Fibroblast of the aortic adventitia (primary cell): ENCODE results near the gene DDC. TPM values are rescaled to one million over a fixed set of nuclear protein-coding genes. Genes with fewer than 3 reads are reported as not detected.

Source experiments
- DNase-seq: peaks from one replicate; pipeline ENCODE4 v3.0.0-alpha.2; 2010; ENCODE audit warnings: low read depth
- H3K4me3 ChIP-seq: 2 replicates; pipeline ENCODE4 v1.5.1; 2011; ENCODE audit warnings: low read depth, mild to moderate bottlenecking, control low read depth, low read length, moderate library complexity
- total RNA-seq: library from RNA; depleted of rRNA; stranded (reverse); fragments of >200 nt; gene quantifications from 2 replicates; pipeline ENCODE4 v1.2.3, GENCODE V29; 2012; ENCODE audit warnings: low replicate concordance
- TF ChIP-seq, protein P1 (sequence below): IDR thresholded peaks from 2 replicates; pipeline ENCODE4 v1.5.1; 2011; ENCODE audit warnings: mild to moderate bottlenecking, low read length, control low read depth, inconsistent platforms; ENCODE audit not compliant: insufficient read depth

The DDC gene
- total RNA-seq, 1 donor = not detected

DNA sequence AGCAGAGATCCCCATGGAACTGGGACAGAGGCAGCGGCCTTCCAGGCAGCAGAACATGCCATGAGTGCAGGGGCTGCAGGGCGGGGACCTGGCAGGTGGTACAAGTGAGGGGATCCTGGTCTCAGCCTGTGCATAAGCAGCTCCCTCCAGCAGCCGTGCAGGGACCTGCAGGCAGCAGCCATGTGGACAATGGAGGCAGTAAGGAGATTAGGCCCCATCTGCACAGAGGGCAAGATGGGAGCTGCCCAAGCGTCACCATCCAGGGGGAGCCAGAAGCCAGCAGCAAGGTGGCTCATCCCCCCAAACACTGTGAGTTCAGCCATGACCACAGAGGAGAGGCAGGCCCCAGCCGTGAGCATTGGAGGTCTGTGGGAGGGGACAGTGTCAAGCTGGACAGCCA is 3.1 kb downstream of the DDC start:
- TF ChIP-seq, protein P1, sequence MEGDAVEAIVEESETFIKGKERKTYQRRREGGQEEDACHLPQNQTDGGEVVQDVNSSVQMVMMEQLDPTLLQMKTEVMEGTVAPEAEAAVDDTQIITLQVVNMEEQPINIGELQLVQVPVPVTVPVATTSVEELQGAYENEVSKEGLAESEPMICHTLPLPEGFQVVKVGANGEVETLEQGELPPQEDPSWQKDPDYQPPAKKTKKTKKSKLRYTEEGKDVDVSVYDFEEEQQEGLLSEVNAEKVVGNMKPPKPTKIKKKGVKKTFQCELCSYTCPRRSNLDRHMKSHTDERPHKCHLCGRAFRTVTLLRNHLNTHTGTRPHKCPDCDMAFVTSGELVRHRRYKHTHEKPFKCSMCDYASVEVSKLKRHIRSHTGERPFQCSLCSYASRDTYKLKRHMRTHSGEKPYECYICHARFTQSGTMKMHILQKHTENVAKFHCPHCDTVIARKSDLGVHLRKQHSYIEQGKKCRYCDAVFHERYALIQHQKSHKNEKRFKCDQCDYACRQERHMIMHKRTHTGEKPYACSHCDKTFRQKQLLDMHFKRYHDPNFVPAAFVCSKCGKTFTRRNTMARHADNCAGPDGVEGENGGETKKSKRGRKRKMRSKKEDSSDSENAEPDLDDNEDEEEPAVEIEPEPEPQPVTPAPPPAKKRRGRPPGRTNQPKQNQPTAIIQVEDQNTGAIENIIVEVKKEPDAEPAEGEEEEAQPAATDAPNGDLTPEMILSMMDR = no peak
- no peak overlapping the region for H3K4me3 ChIP-seq
- DNase-seq = no peak

DNA sequence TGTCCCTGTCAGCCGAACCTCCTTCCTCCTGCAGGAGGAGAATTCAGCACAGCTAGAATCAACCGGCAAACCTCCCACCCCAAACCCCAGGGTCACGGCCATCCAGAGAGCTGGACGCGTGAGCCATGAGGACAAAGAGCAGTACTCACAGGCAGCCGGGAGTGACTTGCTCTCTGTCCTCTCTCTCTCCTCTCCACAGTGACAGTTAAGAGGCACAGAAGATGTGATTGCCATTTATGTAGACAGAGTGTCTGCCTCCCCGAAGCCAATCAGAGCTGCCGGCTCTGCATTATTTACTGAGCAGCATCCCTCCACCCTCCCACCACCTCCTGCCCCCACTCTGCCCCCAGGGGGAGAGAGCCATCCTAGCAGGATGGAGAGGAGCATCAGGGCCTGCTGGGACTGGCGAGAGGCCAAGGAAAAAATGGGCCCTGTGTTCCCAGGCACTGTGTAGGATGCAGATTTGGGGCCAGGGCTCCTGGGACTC is 4.3 kb downstream of the DDC start:
- no peak for DNase-seq
- TF ChIP-seq, protein P1 = no peak
- H3K4me3 ChIP-seq = no peak overlapping the region

DNA sequence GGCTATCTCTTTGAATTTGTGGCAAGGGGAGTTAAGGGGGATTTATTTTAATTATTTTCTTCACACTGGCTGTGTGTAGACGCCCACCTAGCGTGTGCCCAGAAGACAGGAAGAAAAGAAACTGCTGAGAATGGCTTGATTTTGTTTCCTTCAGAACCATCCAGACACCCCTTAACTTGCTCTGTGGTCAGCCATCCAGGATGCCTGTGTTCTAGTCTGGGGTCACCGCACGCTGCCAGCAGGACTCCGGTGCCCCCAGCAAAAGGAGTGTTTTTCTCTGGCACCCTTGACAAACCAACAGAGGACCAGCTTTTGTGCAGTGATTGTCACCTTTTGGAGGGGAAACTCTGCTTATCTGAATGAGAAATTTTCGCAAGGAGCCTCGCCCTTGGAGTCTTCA is 5.3 kb downstream of the DDC start:
- H3K4me3 ChIP-seq = no peak overlapping the region
- DNase-seq = no peak
- TF ChIP-seq, protein P1 = no peak

DNA sequence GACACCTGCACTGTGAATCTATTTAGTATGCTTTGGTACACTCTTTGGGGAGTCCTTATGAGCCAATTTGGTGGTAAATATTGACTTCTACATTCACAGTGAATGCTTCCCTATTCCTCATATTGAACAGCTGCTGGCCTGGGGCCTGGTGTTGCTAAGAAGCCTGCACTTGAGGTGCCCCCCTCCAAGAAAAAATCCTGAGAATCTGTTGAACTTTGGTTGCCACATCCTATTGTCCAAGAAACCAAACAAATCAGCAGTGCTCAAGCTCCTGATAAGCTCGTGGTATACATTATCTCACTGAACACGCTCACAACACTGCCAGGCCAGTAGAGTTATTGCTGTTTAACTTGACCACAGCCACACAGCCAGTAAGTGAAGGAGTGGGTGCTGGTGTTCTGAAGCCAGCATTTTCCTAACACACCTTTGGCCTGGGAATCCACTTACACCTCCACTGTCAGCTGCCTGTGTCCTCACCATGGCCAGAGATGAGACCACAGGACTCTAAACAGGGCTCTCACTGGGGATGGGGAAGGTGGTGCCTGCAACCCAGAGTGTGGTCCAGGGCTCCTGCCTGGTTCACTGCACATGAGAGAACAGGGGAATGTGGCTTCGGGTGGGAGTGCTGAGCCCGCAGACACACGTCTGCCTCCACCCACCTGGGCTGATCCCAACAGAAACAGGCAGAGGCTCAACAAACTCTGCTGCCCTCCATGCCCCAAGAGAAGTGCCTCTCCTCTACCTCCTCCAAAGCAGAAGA is 6.7 kb downstream of the DDC start:
- TF ChIP-seq, protein P1 = no peak
- H3K4me3 ChIP-seq = no peak overlapping the region
- DNase-seq = peak; percentile 26

DNA sequence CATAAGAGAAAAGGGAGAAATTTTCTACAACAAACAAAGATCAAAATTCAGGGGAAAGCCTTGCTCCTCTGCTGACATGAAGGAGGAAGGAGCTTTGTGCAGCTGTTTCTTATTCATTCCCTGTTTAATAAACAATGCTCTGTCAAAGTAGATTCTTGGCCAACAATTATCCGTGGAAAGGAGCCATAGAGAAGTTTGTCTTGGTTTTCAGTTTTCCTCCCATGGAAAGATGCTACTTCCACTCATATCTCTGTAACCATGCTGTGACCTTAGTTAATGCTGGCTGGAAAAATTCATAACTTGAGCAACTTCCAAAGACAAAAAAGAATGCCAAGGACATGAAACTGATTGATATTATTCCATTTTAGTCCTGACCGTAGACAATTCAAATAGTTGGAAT is 8.1 kb downstream of the DDC start:
- DNase-seq = no peak
- TF ChIP-seq, protein P1 = no peak
- no peak overlapping the region for H3K4me3 ChIP-seq

DNA sequence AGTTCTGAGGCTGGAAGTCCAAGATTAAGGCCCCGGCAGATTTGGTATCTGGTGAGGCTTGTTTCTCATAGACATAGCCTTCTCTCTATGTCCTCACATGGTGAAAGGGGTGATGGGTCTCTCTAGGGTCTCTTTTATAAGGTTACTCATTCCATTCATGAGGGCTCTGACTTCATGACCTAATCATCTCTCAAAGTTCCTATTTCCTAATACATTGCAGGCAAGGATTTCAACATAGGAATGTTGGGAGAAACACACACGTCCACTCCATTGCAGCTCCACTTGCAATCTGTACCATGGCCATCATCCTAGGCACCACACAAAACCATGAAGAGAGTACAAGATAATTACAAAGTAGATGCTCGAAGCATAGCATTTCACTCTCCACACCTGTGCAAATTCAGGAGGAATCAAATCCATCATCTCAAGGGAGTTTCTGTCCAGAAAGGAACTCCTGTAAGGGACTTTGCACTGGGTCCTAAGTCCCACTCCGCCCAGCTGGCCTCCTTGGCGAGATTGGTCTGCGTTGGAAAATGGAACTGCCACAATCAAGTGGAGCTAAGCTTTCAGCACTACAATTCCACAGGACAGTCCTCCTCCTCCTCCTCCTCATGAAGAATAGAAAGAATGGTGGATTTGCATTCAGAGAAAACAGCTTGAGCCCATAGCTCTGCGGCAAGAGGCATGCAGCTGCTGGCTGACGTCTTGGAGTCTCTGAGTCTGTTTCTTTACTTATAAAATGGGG is 8.8 kb downstream of the DDC start:
- H3K4me3 ChIP-seq = no peak overlapping the region
- TF ChIP-seq, protein P1 = no peak
- peak; percentile 13 for DNase-seq
